HG03442 (cell line): ENCODE results near the gene GDF9.

Experiments
- ATAC-seq: cut with Tn5 transposase; IDR thresholded peaks from one replicate; pipeline ENCODE4 v1.9.1; 2021; ENCODE audit warnings: mild to moderate bottlenecking, moderate library complexity; ENCODE audit not compliant: unreplicated experiment

GDF9 gene

GRCh38 chr5:132822650-132823480 lies 43.4 kb downstream of the GDF9 start:
- no peak for ATAC-seq

- ATAC-seq: no peak
Measured at GRCh38 chr5:132821791-132822190, 44.5 kb downstream of the GDF9 start.

GRCh38 chr5:132821350-132821749 lies 44.9 kb downstream of the GDF9 start:
- no peak for ATAC-seq

GRCh38 chr5:132820162-132820754 lies 46.0 kb downstream of the GDF9 start:
- peak; percentile 64 for ATAC-seq

GRCh38 chr5:132819468-132819867 lies 46.8 kb downstream of the GDF9 start:
- ATAC-seq: no peak

GRCh38 chr5:132817011-132817410 lies 49.3 kb downstream of the GDF9 start:
- ATAC-seq: no peak

GRCh38 chr5:132816554-132816953 lies 49.7 kb downstream of the GDF9 start:
- no peak for ATAC-seq

- no peak for ATAC-seq
Measured at GRCh38 chr5:132816083-132816482, 50.2 kb downstream of the GDF9 start.

GRCh38 chr5:132815454-132815853 lies 50.8 kb downstream of the GDF9 start:
- ATAC-seq: no peak

- no peak for ATAC-seq
Measured at GRCh38 chr5:132814503-132815294, 51.6 kb downstream of the GDF9 start.

- ATAC-seq: no peak
Measured at GRCh38 chr5:132813599-132814502, 52.4 kb downstream of the GDF9 start.

GRCh38 chr5:132812781-132813598 lies 53.3 kb downstream of the GDF9 start, which contains the start of gene SOWAHA:
TSS of gene SOWAHA (plus strand) at chr5:132813302. CDS start at chr5:132813622, 320 bp downstream.
- no peak for ATAC-seq

- ATAC-seq: no peak
Measured at GRCh38 chr5:132812123-132812765, 54.0 kb downstream of the GDF9 start.
